Neural cell (in vitro differentiated cells): ENCODE results near the gene MYO1H. TPM values are rescaled to one million over a fixed set of nuclear protein-coding genes. Genes with fewer than 3 reads are reported as not detected.

Experiments
- H2AFZ ChIP-seq: fragments of 200-600, 300-800 bp; sonication (generic), shearing (Covaris generic); 2 replicates; pipeline ENCODE4 v1.6.0; 2014; ENCODE audit warnings: low read depth, mild to moderate bottlenecking, antibody characterized with exemption, low read length, moderate library complexity
- H3F3A ChIP-seq: fragments of 200-600 bp; shearing (Covaris generic); 2 replicates; pipeline ENCODE4 v1.6.1; 2016; ENCODE audit warnings: mild to moderate bottlenecking, moderate library complexity, mixed read lengths, antibody characterized with exemption, low read length; ENCODE audit not compliant: insufficient read depth, poor library complexity, severe bottlenecking
- H3K27ac ChIP-seq: fragments of 200-600, 300-800 bp; sonication (generic), shearing (Covaris generic); 2 replicates; pipeline ENCODE4 v1.5.1; 2014; ENCODE audit warnings: mild to moderate bottlenecking, low read length, moderate library complexity
- H3K27me3 ChIP-seq: fragments of 300-800, 200-600 bp; sonication (generic), shearing (Covaris generic); 2 replicates; pipeline ENCODE4 v1.6.0; 2014; ENCODE audit warnings: mild to moderate bottlenecking, low read depth, low read length, moderate library complexity; ENCODE audit not compliant: insufficient read depth
- H3K36me3 ChIP-seq: fragments of 300-800, 200-600 bp; sonication (generic), shearing (Covaris generic); 2 replicates; pipeline ENCODE4 v1.5.1; 2014; ENCODE audit warnings: mild to moderate bottlenecking, antibody characterized with exemption, low read length, moderate library complexity; ENCODE audit not compliant: insufficient read depth
- H3K4me2 ChIP-seq: fragments of 300-800, 200-600 bp; sonication (generic), shearing (Covaris generic); 2 replicates; pipeline ENCODE4 v1.6.0; 2014; ENCODE audit warnings: mild to moderate bottlenecking, low read length
- H3K4me3 ChIP-seq: fragments of 300-800, 200-600 bp; sonication (generic), shearing (Covaris generic); 2 replicates; pipeline ENCODE4 v1.5.1; 2014; ENCODE audit warnings: mild to moderate bottlenecking, low read length, moderate library complexity
- H3K79me2 ChIP-seq: fragments of 200-600 bp; shearing (Covaris generic); replicated peaks from 2 replicates; pipeline ENCODE4 v1.6.0; 2014; ENCODE audit warnings: mild to moderate bottlenecking, low read length, moderate library complexity; ENCODE audit not compliant: insufficient read depth
- H3K9ac ChIP-seq: fragments of 300-800, 200-600 bp; sonication (generic), shearing (Covaris generic); 2 replicates; pipeline ENCODE4 v1.6.1; 2016; ENCODE audit warnings: mild to moderate bottlenecking, low read length, mixed read lengths
- H3K9me2 ChIP-seq: fragments of 200-600 bp; shearing (Covaris generic); 2 replicates; pipeline ENCODE4 v1.6.1; 2016; ENCODE audit warnings: mild to moderate bottlenecking, low read length, mixed read lengths; ENCODE audit not compliant: insufficient read depth
- H3K9me3 ChIP-seq: fragments of 200-600, 300-800 bp; sonication (generic), shearing (Covaris generic); 2 replicates; pipeline ENCODE4 v1.6.1; 2016; ENCODE audit warnings: mild to moderate bottlenecking, mixed run types, low read length, moderate library complexity, mixed read lengths
- H4K20me1 ChIP-seq: fragments of 200-600 bp; shearing (Covaris generic); 2 replicates; pipeline ENCODE4 v1.6.1; 2016; ENCODE audit warnings: mild to moderate bottlenecking, mixed run types; ENCODE audit not compliant: insufficient read depth
- CTCF ChIP-seq: fragments of 450-650 bp; IDR thresholded peaks from 2 replicates; pipeline ENCODE4 v1.5.1; 2014; ENCODE audit warnings: antibody characterized with exemption, mild to moderate bottlenecking, moderate library complexity; ENCODE audit not compliant: poor library complexity, severe bottlenecking
- EP300 ChIP-seq: fragments of 450-650 bp; conservative IDR thresholded peaks from 2 replicates; pipeline ENCODE4 v1.6.1; 2014; ENCODE audit warnings: antibody characterized with exemption, mild to moderate bottlenecking, moderate library complexity; ENCODE audit not compliant: poor library complexity, severe bottlenecking
- EZH2 ChIP-seq: fragments of 200-600, 300-800 bp; shearing (Covaris generic), sonication (generic); IDR thresholded peaks from 2 replicates; pipeline ENCODE4 v1.6.1; 2014; ENCODE audit warnings: antibody characterized with exemption, low read length, borderline replicate concordance, mild to moderate bottlenecking; ENCODE audit not compliant: insufficient read depth, poor library complexity, severe bottlenecking
- MXI1 ChIP-seq: fragments of 450-650 bp; conservative IDR thresholded peaks from 2 replicates; pipeline ENCODE4 v1.6.1; 2014; ENCODE audit warnings: antibody characterized with exemption, mild to moderate bottlenecking; ENCODE audit not compliant: poor library complexity, severe bottlenecking
- POLR2AphosphoS5 ChIP-seq: IDR thresholded peaks from 2 replicates; pipeline ENCODE4 v1.6.1; 2012
- RAD21 ChIP-seq: fragments of 450-650 bp; conservative IDR thresholded peaks from 2 replicates; pipeline ENCODE4 v1.6.1; 2014; ENCODE audit warnings: antibody characterized with exemption, mild to moderate bottlenecking, moderate library complexity
- REST ChIP-seq: IDR thresholded peaks from 2 replicates; pipeline ENCODE4 v1.6.1; 2012; ENCODE audit warnings: borderline replicate concordance
- SMC3 ChIP-seq: fragments of 450-650 bp; conservative IDR thresholded peaks from 2 replicates; pipeline ENCODE4 v1.6.1; 2014; ENCODE audit warnings: antibody characterized with exemption, mild to moderate bottlenecking, moderate library complexity; ENCODE audit not compliant: poor library complexity
- TAF1 ChIP-seq: IDR thresholded peaks from 2 replicates; pipeline ENCODE4 v1.6.1; 2012; ENCODE audit warnings: low read depth
- polyA plus RNA-seq: library from polyadenylated mRNA; depleted of rRNA; stranded (reverse); fragments of >200 nt; gene quantifications from 2 replicates; pipeline ENCODE4 v1.2.3, GENCODE V29; 2014

The MYO1H gene
- polyA plus RNA-seq, 1 donor from 2014 or later = 10.6 TPM

GRCh38 chr12:109464642-109465351 is 117.1 kb downstream of the MYO1H start:
- Histone ChIP-seq H3F3A (no peaks in the 10 kb centered on the region), H3K9ac (no peak overlapping the region), H3K4me2 (no peak overlapping the region), H3K9me3 (no peaks in the 10 kb centered on the region), H3K36me3 (no peaks in the 10 kb centered on the region), H2AFZ (no peak overlapping the region), H3K79me2 (peaks cover 29% of the 10 kb centered on the region), H3K9me2 (no peaks in the 10 kb centered on the region), H4K20me1 (peaks cover 16% of the 10 kb centered on the region), H3K4me3 (no peak overlapping the region), H3K27me3 (no peaks in the 10 kb centered on the region), H3K27ac (no peak overlapping the region)
- no peak for TF ChIP-seq RAD21
- TF ChIP-seq EZH2 = no peak
- no peak for TF ChIP-seq TAF1
- TF ChIP-seq POLR2AphosphoS5 = no peak
- TF ChIP-seq CTCF = no peak
- no peak for TF ChIP-seq MXI1
- no peak for TF ChIP-seq SMC3
- no peak for TF ChIP-seq REST

- peaks cover 13% of the 10 kb centered on the region for H4K20me1 ChIP-seq
- no peak overlapping the region for H3K9ac ChIP-seq
- no peaks in the 10 kb centered on the region for H3K36me3 ChIP-seq
- no peak overlapping the region for H3K27ac ChIP-seq
- H3K4me3 ChIP-seq = no peak overlapping the region
- H3K9me2 ChIP-seq = no peaks in the 10 kb centered on the region
- H3K79me2 ChIP-seq = peaks cover 41% of the 10 kb centered on the region
- H2AFZ ChIP-seq = no peak overlapping the region
- no peaks in the 10 kb centered on the region for H3K9me3 ChIP-seq
- H3K27me3 ChIP-seq = no peaks in the 10 kb centered on the region
- TF ChIP-seq MXI1 (no peak), RAD21 (no peak), CTCF (no peak), EZH2 (no peak), TAF1 (no peak), EP300 (no peak), REST (no peak), SMC3 (no peak), POLR2AphosphoS5 (no peak)
- no peaks in the 10 kb centered on the region for H3F3A ChIP-seq
- no peak overlapping the region for H3K4me2 ChIP-seq
Observed at GRCh38 chr12:109466305-109466704, 118.6 kb downstream of the MYO1H start.
